Middle frontal gyrus (tissue), 1 donor: ENCODE measurements around the gene HSD17B13.
A peak's percentile ranks its signal among the peaks of the same experiment; 100 is the strongest.
"Not testable (repeated sequence)": the region's sequence is repeated elsewhere in the genome, so short reads cannot be mapped to it uniquely, and the experiment has no call there.

Experiments used
- DNase-seq: peaks from one replicate; pipeline ENCODE4 v3.0.0-alpha.2; 2015; ENCODE audit warnings: low spot score; ENCODE audit errors: extremely low spot score

HSD17B13 gene

GRCh38 chr4:87316961-87317360 is 5.7 kb downstream of the HSD17B13 start:
- no peak for DNase-seq

- DNase-seq: not testable (repeated sequence)
These were observed 7.7 kb downstream of the HSD17B13 start for GRCh38 chr4:87315000-87315399.

GRCh38 chr4:87313756-87314155 is 8.9 kb downstream of the HSD17B13 start:
- DNase-seq: no peak

- no peak for DNase-seq
These were observed 11.0 kb downstream of the HSD17B13 start for GRCh38 chr4:87311684-87312083.

- DNase-seq: no peak
These were observed 11.9 kb downstream of the HSD17B13 start for GRCh38 chr4:87310691-87311335.

- DNase-seq: no peak
These were observed 13.1 kb downstream of the HSD17B13 start for GRCh38 chr4:87309625-87310024.

- DNase-seq: no peak
These were observed 16.6 kb downstream of the HSD17B13 start for GRCh38 chr4:87306056-87306455.

- DNase-seq: no peak
These were observed 17.1 kb downstream of the HSD17B13 start for GRCh38 chr4:87305562-87305961.

- DNase-seq: no peak
These were observed 17.8 kb downstream of the HSD17B13 start for GRCh38 chr4:87304745-87305432.

GRCh38 chr4:87299898-87300297 is 22.8 kb downstream of the HSD17B13 start:
- DNase-seq: no peak

- no peak for DNase-seq
These were observed 24.3 kb downstream of the HSD17B13 start for GRCh38 chr4:87298362-87298761.

GRCh38 chr4:87294911-87295310 is 27.8 kb downstream of the HSD17B13 start:
- not testable (repeated sequence) for DNase-seq

- not testable (repeated sequence) for DNase-seq
These were observed 28.8 kb downstream of the HSD17B13 start for GRCh38 chr4:87293889-87294288.

GRCh38 chr4:87286970-87287369 is 35.7 kb downstream of the HSD17B13 start:
- DNase-seq: no peak

- DNase-seq: not testable (repeated sequence)
These were observed 38.4 kb downstream of the HSD17B13 start for GRCh38 chr4:87284268-87284667.

- DNase-seq: no peak
These were observed 39.5 kb downstream of the HSD17B13 start for GRCh38 chr4:87283151-87283550.

GRCh38 chr4:87281603-87282002 is 41.1 kb downstream of the HSD17B13 start:
- no peak for DNase-seq

GRCh38 chr4:87278335-87278794 is 44.3 kb downstream of the HSD17B13 start:
- DNase-seq: no peak

- no peak for DNase-seq
These were observed 47.4 kb downstream of the HSD17B13 start for GRCh38 chr4:87275311-87275710.

- DNase-seq: no peak
These were observed 47.9 kb downstream of the HSD17B13 start for GRCh38 chr4:87274803-87275202.

GRCh38 chr4:87274327-87274726 is 48.4 kb downstream of the HSD17B13 start:
- DNase-seq: no peak

- no peak for DNase-seq
These were observed 51.9 kb downstream of the HSD17B13 start for GRCh38 chr4:87270825-87271224.

- DNase-seq: peak; percentile 22
These were observed 52.5 kb downstream of the HSD17B13 start for GRCh38 chr4:87270144-87270543.
